Measurements from ENCODE around the gene PMM1. TPM values are rescaled to one million over a fixed set of nuclear protein-coding genes. Genes with fewer than 3 reads are reported as not detected.

The PMM1 gene
- total and polyA plus RNA-seq, 2 donors (not counting 3 experiments of a cell fraction or from before 2014, with no cell fraction given): 14.6 to 31.7 TPM

- no peak for FAIRE-seq
- Histone ChIP-seq H3K79me2 (ENCODE audit: control insufficient read depth, insufficient read depth, low read length) (no peaks in the 10 kb centered on the region), H3K9ac (replicated peaks; ENCODE audit: extremely low read depth, insufficient read depth, low read length) (no peak overlapping the region), H3K9me1 (replicated peaks; ENCODE audit: control insufficient read depth, extremely low read depth, insufficient read depth, low read length) (no peaks in the 10 kb centered on the region), H3K4me3 (replicated peaks in 1 of 3; ENCODE audit: insufficient read depth in 1 of 3, low read depth in 1 of 3, low read length in 3 of 3) (no peak overlapping the region), H3K9me3 (replicated peaks; ENCODE audit: control insufficient read depth, insufficient read depth, low read length) (no peaks in the 10 kb centered on the region), H3K27me3 (ENCODE audit: control insufficient read depth in 2 of 2, insufficient read depth in 2 of 2, low read length in 2 of 2) (no peaks in the 10 kb centered on the region), H2AFZ (ENCODE audit: low read depth, low read length) (no peak overlapping the region), H3K4me1 (ENCODE audit: control insufficient read depth, extremely low read depth, insufficient read depth, low read length) (peaks cover 15% of the 10 kb centered on the region), H3K27ac (ENCODE audit: insufficient read depth, low read depth, low read length) (no peak overlapping the region), H3K4me2 (ENCODE audit: insufficient read depth, low read length) (no peak overlapping the region), H3K36me3 (ENCODE audit: control insufficient read depth in 2 of 2, extremely low read depth in 1 of 2, insufficient read depth in 2 of 2, low read length in 2 of 2) (peaks cover 3 to 13% of the 10 kb centered on the region in 2 experiments), H4K20me1 (replicated peaks; ENCODE audit: control insufficient read depth, extremely low read depth, insufficient read depth, low read length) (no peaks in the 10 kb centered on the region)
- no peak for TF ChIP-seq POLR2A (IDR thresholded peaks at IDR 0.05; ENCODE audit: low read depth, low read length)
- TF ChIP-seq EZH2 (IDR thresholded peaks at IDR 0.05; ENCODE audit: borderline replicate concordance, low read depth, low read length, severe bottlenecking): no peak
- no peak for TF ChIP-seq MYC (IDR thresholded peaks at IDR 0.05; ENCODE audit: low read depth, low read length)
- TF ChIP-seq CTCF (IDR thresholded peaks at IDR 0.05; ENCODE audit: extremely low read depth in 1 of 2, insufficient read depth in 1 of 2, low read depth in 1 of 2, low read length in 2 of 2): no peak
- ChIA-PET CTCF (interaction anchor here (0.5 to 3.1 kb wide), 12 partner anchors 9 to 779 kb away, joined by 3 to 61 read pairs (median 5); partner anchors contain the start of gene POLR3H), POLR2A (interaction anchor here (1.3 to 1.4 kb wide), 2 partner anchors 8 to 54 kb away, joined by 5 to 8 read pairs; partner anchors contain the start of gene PMM1)
- intact Hi-C loops (cut with micrococcal nuclease) (loop anchor here (1.0 kb wide), 2 partner anchors 53 to 193 kb away; partner anchors contain the start of gene POLR3H), dilution Hi-C loops (cut with MboI; ENCODE audit: extremely low pct_ligation_motif_present, low sequenced_read_pairs) (no loop called here)
- BruUV-seq (replicated peaks): no TSS peak
- DNase-seq (ENCODE audit: low read depth, low spot score): no peak
These were observed 8.0 kb upstream of the PMM1 start for GRCh38 chr22:41597635-41597953.

Data from endothelial cell of umbilical vein (primary cell).